ENCODE results near the gene SSH3.

The SSH3 gene

DNA sequence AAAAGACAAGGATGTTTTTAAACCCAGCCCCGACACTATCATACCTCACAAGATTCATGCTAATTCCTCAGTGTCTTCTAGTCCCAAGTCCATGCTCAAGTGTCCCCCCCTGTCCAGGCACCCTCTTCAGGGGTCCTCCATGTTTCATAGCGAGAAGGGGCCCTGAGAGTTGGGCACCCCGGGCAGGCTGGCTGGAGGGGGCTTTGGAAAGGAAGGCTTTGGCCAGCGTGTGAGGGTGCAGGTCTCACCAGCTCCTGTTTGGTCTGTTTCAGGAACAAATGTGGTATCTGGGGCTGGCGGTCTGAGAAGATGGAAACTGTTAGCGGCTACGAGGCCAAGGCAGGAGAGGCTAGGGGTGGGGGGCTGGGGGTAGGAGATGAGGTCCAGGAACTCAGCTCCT, 4.5 kb upstream of the SSH3 start:
- FAIRE-seq = no peak

DNA sequence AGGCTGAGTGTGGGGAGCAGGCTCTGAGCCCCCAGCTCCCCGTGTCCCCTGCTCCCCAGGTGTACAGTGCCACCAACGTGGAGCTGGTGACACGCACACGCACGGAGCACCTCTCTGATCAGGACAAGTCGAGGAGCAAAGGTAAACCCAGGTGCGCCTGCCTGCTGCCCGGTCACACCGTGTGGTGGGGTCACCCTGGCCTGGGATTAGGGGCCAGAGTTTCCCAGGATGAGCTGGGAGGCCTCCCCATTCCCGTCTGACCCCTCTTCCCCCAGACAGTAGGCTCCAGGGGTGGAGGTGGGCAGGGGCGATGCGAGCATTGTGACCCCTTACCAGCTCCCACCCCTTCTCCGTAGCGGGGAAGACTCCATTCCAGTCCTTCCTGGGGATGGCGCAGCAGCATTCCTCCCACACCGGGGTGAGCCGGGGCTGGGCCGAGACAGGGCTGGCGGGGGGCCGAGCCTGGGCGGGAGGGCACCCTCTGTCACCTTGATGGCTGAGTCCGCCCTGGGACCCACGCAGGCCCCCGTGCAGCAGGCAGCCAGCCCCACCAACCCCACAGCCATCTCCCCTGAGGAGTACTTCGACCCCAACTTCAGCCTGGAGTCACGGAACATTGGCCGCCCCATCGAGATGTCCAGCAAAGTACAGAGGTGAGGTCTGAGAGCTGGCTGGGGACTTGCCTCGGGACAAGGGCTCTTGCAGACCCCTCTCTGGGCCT, 3.7 kb upstream of the SSH3 start:
- no peak for FAIRE-seq

DNA sequence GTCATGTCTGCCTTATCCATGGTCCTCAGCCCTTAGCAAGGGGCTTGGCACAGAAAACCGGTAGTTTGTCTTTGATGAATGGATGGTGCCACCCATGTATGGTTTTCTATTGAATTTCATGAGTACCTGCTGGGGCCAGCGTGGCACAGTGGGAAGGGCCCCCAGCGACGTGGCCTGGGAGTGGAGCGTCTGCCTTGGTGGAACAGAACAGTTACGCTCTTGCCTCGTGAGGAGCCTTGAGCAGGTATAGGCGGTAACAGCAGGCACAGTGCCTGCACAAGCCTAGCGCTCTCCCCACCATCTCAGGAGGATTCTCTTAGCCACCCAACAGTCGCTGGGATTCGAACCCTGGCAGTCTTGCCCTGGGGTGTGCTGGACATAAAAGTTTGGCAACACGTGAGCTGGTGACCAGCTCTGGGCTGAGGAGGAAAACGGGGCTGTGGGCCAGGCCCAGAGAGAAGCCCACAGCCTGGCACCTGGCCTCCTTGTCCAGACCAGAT, 3.0 kb upstream of the SSH3 start:
- FAIRE-seq = no peak

DNA sequence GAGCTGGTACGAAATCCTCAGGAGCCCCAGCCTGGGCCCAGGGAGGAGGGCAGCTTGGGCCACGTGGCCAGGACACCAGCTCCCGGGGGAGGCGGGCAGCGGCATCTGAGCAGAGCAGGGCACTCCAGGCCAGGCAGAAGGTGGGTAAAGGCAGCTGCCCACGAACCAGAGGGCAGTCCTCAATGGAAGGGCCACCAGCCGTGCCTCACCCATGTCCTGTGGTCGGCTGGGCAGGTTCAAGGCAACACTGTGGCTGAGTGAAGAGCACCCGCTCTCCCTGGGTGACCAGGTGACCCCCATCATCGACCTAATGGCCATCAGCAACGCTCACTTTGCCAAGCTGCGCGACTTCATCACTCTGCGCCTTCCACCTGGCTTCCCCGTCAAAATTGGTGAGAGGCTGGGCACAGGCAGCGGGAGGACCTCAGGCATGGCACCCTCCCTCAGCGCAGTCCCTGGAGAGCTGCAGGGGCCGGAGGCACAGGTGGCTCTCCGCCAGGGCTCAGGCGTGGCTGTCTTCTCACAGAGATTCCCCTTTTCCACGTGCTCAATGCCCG, 2.5 kb upstream of the SSH3 start:
- FAIRE-seq = no peak

DNA sequence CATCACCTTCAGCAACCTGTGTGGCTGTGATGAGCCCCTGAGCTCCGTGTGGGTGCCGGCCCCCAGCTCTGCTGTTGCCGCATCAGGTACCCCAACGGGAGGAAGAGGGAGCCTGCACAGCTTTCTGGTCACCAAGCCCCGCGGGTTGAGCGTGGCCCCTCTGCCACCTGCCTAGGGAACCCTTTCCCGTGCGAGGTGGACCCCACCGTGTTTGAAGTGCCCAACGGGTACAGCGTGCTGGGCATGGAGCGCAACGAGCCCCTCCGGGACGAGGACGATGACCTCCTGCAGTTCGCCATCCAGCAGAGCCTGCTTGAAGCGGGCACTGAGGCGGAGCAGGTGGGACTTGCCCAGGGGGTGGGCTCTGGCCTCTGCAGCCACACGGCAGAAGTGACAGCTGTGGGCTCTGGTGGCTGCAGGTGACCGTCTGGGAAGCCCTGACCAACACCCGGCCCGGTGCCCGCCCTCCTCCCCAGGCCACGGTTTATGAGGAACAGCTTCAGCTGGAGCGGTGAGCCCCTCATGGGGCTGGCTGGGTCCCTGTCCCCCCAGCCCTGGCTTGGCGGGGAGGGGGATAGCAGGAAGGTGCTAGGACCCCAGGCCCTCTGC, 1.9 kb upstream of the SSH3 start:
- no peak for FAIRE-seq

DNA sequence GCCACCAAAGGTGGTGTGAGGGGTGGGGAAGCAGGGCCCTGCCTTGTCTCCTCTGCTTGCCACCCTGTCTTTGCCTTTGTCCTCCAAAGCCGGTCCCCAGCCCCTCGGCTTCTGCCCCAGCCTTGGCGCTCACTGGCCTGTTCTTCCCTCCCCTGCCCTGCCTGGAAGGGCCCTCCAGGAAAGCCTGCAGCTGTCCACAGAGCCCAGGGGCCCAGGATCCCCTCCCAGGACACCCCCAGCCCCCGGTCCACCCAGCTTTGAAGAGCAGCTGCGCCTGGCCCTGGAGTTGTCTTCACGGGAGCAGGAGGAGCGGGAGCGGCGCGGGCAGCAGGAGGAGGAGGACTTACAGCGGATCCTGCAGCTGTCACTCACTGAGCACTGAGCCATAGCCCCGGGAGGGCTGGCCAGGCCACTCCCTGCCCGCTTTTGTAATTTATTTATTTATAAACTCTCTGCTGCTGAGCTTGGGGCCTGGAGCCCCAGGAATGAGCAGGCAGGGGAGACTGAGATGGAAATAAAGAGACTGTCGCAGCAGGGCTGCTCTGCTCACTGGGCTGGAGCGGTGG, 1.3 kb upstream of the SSH3 start:
- FAIRE-seq = no peak

DNA sequence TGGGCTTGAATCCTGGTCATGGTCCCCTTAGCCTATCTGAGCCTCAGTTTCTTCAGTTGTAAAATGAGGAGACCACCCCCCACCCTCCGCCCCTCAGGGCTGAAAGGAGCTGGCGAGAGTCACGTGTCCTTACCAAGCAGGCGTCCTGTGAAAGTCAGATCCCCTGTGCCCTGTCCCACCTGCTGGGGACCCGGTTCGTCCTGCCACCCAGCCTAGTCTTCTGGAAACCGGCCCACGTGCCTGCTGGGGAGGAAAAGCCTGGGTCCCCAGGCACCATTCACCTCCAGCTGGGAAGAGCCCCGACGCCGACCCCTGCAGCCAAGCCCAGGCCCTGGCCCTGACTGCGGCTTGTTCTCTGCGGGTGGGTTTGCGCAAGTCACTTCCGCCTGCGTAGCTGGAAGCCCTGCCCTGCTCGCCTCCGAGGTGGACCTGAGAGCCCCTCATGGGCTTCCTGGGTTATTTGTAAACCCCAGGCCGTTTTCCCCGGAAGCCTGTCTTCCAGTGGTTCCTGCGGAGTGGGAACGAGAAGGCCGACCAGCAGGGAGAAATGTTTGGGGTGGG, 679 bp upstream of the SSH3 start:
- FAIRE-seq = no peak

DNA sequence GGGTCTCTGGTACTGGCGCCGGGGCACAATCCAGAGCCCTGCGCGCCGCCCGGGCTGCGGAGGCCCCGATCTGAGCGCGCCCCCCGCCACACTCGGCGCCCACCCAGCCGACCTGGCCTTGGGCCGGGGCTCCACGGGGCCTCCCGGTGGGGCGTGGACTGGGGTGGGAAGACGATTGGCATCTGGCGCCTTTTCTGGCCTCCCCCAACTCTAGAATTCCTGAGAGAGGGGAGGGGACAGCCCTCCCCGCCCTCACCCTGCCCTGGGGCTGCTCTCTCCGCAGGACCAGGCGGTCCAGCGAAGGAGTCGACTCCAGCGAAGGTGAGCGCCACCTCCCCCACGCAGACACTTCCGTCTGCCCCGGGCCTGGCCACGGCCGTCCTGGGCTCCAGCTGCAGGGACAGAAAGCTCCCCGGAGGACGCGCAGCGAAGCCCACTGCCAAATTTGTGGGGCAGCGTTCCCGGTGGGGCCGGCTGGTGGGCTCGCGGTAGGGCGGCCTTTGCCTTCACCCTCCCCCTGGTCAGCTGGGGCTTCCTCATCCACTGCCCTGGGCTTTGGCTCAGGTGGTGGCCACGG, 593 bp downstream of the SSH3 start:
- FAIRE-seq = no peak

DNA sequence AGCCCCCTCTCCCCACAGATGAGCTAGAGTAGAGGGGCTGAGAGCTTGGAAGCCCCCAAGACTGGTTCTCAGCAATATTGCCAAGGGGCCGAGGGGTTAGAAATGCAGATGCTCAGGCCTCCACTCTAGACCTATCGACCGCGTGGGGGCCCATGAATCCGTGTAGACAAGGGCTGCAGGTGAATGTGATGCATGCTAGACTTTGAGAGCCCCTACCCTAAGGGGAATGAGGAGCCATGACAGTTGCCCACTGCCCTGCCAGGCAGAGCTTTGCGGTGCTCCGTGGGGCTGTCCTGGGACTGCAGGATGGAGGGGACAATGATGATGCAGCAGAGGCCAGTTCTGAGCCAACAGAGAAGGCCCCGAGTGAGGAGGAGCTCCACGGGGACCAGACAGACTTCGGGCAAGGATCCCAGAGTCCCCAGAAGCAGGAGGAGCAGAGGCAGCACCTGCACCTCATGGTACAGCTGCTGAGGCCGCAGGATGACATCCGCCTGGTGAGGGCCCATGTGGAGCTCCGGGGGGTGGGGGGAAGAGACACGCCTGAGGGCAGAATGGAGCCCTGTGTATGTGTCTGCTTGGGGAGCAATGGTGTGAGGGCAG, 1.3 kb downstream of the SSH3 start:
- no peak for FAIRE-seq

DNA sequence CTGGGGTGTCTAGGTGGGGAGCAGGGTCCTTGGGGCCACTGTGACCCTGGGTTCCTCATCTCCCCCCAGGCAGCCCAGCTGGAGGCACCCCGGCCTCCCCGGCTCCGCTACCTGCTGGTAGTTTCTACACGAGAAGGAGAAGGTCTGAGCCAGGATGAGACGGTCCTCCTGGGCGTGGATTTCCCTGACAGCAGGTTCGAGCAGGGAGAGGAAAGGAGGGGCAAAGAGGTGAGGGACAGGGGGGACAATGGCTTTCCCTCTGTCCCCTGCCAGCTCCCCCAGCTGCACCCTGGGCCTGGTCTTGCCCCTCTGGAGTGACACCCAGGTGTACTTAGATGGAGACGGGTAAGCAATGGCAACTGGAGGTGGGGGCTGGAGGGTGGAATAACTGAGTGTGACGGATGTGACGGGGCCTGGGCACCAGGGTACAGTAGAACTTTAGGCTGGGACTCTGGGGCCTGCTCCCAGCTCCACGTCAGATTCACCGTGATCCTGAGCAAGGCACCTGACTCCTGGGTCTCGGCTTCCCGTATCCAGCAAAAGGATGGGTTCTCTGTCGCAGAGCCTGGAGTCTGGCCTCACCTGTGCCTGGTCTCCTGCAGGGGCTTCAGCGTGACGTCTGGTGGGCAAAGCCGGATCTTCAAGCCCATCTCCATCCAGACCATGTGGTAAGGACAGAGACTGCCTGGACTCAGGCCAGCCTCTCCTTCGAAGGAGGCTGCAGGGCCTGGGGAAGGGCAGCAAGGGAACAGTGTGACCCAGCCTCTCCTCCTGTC, 3.6 kb downstream of the SSH3 start:
- no peak for FAIRE-seq

DNA sequence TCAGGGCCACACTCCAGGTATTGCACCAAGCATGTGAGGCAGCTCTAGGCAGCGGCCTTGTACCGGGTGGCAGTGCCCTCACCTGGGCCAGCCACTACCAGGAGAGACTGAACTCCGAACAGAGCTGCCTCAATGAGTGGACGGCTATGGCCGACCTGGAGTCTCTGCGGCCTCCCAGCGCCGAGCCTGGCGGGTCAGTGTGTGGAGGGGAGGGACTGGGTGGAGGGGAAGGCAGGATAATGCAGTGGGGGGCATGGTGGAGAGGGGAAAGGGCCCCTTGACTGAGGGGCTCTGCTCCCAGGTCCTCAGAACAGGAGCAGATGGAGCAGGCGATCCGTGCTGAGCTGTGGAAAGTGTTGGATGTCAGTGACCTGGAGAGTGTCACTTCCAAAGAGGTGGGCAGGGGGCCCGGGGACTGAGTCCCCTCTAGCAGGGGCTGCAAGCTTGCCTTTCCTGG, 4.2 kb downstream of the SSH3 start:
- no peak for FAIRE-seq

DNA sequence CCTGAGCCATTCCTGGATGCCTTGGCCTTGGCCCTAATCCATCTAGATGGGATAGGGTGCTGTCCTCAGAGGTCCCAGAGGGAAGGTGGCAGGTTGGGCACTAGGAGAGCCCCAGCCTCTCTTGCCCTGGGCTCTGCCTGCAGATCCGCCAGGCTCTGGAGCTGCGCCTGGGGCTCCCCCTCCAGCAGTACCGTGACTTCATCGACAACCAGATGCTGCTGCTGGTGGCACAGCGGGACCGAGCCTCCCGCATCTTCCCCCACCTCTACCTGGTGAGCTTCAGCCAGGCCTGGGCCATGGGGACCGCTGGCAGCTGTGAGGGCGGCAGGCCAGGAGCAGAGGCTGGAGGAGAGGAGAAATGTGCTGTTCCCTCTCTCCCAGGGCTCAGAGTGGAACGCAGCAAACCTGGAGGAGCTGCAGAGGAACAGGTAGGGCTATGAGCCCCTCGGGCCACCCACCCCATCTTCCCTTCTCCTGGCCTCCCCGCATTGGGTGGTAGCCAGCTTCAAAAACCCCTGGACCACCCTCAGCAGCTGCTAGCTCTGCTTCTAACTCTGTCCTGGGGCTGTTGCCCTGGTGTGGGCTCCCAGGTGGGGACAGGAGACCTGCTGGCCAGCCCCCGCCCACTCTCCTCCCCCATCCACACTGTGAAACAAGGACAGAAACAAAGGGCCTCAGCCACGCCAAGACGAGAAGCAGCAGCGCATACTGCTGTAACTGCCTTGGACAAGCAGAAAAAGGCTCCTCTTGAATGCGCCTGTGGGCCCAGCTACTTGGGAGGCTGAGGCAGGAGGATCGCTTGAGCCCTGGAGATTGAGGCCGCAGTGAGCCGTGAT, 4.9 kb downstream of the SSH3 start:
- FAIRE-seq = no peak

DNA sequence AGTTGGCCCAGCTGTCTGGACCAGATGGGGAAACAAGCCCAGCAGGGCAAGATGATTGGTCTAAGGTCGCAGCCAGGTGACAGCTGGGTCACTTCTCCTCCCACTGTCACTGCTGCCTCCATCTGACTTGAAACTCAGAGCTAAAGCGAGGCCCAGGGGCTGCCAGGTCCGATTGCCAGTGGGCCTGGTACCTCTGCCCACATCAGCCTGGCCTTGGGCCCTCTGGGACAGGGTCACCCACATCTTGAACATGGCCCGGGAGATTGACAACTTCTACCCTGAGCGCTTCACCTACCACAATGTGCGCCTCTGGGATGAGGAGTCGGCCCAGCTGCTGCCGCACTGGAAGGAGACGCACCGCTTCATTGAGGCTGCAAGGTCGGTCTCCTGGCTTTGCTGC, 5.8 kb downstream of the SSH3 start:
- no peak for FAIRE-seq

DNA sequence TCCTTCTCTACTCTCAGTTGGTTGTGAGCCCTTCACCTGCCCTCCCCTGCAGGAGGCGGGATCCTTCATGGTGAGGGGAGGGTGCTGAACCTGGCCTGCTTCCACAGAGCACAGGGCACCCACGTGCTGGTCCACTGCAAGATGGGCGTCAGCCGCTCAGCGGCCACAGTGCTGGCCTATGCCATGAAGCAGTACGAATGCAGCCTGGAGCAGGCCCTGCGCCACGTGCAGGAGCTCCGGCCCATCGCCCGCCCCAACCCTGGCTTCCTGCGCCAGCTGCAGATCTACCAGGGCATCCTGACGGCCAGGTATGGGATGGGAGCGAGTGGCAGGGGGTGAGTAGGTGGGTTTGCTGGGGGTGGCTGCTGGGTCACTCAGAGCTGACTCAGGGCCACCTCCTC, 6.3 kb downstream of the SSH3 start:
- no peak for FAIRE-seq

DNA sequence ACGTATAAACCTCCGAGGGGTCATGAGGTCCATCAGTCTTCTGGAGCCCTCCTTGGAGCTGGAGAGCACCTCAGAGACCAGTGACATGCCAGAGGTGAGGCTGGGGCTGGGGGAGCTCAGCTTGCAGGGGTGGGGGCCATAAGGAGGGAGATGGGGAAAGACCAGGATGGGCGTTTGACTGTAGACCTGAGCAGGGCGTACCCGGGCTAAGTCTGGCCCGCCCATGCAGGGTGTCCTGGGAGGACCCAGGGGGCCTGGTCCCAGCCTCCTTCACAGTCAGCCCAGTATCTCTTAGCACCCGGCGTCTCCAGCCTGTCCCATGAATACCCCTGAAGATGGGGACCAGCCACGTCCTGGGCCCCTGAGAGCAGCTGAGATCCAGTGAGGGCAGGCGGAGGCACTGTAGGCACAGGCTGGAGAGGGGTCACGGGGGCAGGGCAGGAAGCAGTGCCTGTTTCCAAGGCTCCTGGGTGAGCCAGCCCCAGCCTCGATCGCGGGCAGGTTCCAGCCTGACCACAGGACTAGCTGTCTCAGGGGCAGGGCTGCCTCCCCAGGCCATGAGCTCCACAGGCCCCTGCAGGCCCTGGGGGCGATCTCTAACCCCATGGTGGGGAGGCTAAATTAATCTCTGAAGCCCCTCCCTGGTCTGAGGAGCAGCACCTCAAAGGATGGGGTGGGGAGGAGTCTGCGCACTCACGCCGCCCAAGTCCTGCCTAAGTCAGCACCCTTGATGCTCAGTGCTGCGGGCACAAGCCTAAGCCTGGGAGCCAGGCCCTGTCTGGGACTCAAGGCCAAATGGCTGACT, 7.1 kb downstream of the SSH3 start:
- no peak for FAIRE-seq

DNA sequence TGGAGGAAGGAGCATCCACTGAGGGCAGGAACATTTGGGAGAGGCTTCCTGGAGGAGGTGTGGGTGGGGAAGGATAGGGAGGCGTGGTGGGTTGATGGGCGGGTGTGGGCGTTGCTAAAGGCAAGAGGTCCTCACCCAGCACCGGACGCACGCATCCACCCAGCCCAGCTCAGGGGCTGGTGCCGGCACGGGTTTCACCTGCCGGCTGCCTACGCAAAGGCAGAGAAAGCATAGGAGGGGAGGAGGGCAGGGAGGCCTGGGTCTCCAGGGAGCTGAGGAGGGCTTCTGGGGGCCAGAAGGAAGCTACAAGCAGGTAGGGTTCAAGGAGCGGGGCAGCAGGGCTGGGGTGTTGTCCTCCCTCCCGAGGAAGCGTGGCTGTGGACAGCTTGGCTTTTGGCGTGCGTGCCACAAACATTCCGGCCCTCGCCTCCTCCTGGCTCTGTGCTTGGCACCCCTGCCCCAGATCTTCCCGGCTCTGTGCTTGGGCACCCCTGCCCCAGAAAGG, 7.8 kb downstream of the SSH3 start:
- FAIRE-seq = no peak

DNA sequence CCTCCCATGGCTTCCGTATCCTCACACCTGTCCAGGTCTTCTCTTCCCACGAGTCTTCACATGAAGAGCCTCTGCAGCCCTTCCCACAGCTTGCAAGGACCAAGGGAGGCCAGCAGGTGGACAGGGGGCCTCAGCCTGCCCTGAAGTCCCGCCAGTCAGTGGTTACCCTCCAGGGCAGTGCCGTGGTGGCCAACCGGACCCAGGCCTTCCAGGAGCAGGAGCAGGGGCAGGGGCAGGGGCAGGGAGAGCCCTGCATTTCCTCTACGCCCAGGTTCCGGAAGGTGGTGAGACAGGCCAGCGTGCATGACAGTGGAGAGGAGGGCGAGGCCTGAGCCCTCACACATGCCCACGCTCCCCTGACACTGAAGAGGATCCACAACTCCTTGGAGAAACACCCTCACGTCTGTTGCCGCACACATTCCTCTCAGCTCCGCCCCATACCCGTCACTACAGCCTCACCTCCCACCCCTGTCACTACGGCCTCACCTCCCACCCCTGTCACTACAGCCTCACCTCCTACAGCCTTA, 8.3 kb downstream of the SSH3 start:
- no peak for FAIRE-seq

DNA sequence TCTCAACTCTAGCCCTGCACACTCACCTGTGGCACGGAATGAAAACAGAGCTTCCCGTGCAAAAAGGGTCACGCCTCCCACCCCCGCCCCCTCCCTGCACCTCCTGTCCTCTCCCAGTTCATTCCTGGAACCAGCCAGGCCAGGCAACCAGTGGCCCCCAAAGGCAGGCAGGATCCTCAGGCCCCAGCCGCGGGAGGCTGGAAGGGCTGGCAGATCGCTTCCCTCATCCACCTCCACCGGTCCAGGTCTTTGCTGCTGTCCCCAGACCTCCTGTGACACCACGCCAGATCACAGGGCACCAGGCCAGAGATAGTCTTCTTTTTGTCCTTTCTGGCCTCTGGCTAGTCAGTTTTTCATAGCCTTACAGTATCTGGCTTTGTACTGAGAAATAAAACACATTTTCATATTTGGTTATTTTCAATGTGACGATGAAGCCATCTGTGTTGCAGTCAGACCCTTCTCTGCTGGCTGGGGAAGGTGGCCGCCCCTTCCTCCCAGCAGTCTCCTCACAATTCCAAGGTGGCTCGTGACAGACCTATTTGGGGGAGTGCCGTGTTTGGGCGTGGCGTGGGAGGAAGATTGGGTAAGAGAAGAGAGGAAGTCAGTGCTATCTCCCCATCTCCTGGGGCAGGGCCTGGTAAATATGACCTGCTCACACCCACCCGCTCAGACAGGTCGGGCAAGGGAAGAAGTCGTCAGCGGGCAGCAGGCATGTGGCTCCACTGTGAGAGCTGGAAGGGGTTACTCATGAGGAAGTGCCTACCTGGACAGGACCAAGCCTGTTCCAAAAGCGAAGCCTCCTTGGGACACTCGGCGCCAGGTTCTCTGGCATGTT, 9.1 kb downstream of the SSH3 start:
- no peak for FAIRE-seq

Measured in islet of Langerhans (tissue), 1 donor.